Heart left ventricle (tissue), 16 donors: ENCODE measurements around the gene ZNF627. TPM values are rescaled to one million over a fixed set of nuclear protein-coding genes. Genes with fewer than 3 reads are reported as not detected.
A peak's percentile ranks its signal among the peaks of the same experiment; 100 is the strongest.

ENCODE experiments used
- ATAC-seq, 4 donors: fragments of 200-7000 bp; cut with Tn5 transposase; one replicate each; pipeline ENCODE4 v1.9.1; 2020 to 2022; ENCODE audit warnings: moderate library complexity in 4 of 4, mild to moderate bottlenecking in 3 of 4, moderate number of reproducible peaks in 1 of 4
- DNase-seq, 5 donors: peaks; one replicate each; pipeline ENCODE4 v3.0.0-alpha.2; 2020
- H3K27ac ChIP-seq, 12 donors: fragments of 200-600 bp; sonication (generic) in 4 of 12; one replicate each; pipeline versions ENCODE4 v1.5.0 to v1.8.0; 2016 to 2022; ENCODE audit warnings: mild to moderate bottlenecking in 2 of 12
- H3K27me3 ChIP-seq, 9 donors: fragments of 200-600 bp; sonication (generic) in 2 of 9; one replicate each; pipeline versions ENCODE4 v1.5.1 to v1.8.0; 2016 to 2022; ENCODE audit warnings: mild to moderate bottlenecking in 3 of 9
- H3K36me3 ChIP-seq, 9 donors: fragments of 200-600 bp; sonication (generic) in 2 of 9; one replicate each; pipeline versions ENCODE4 v1.5.0 to v1.8.0; 2018 to 2022; ENCODE audit warnings: mild to moderate bottlenecking in 2 of 9
- H3K4me1 ChIP-seq, 12 donors: fragments of 200-600 bp; sonication (generic) in 4 of 12; one replicate each; pipeline versions ENCODE4 v1.5.0 to v1.8.0; 2016 to 2022; ENCODE audit warnings: mild to moderate bottlenecking in 3 of 12
- H3K4me3 ChIP-seq, 12 donors: fragments of 200-600 bp; sonication (generic) in 4 of 12; one replicate each; pipeline versions ENCODE4 v1.5.0 to v1.8.0; 2017 to 2022; ENCODE audit warnings: mild to moderate bottlenecking in 9 of 12, moderate library complexity in 4 of 12
- H3K9me3 ChIP-seq, 12 donors: fragments of 200-600 bp; sonication (generic) in 4 of 12; one replicate each; pipeline versions ENCODE4 v1.5.0 to v1.8.0; 2016 to 2022; ENCODE audit warnings: mild to moderate bottlenecking in 1 of 12
- CTCF ChIP-seq, 12 donors: fragments of 200-600 bp; sonication (generic) in 4 of 12; IDR thresholded peaks; one replicate each; pipeline versions ENCODE4 v1.5.0 to v1.8.0; 2018 to 2022; ENCODE audit warnings: antibody characterized with exemption in 12 of 12, mild to moderate bottlenecking in 5 of 12
- POLR2A ChIP-seq, 2 donors: fragments of 450-650 bp; IDR thresholded peaks; one replicate each; pipeline ENCODE4 v1.6.1; 2017; ENCODE audit warnings: antibody characterized with exemption in 2 of 2, mild to moderate bottlenecking in 2 of 2, moderate library complexity in 2 of 2
- WGBS, 4 donors: extraction: QIAGEN DNeasy Blood & Tissue Kit in 2 of 4; methylation state at CpG; one replicate each; pipeline versions ENCODE4 v1.1.5 to v1.1.7; 2013 to 2018; 5-methylcytosine and 5-hydroxymethylcytosine counted together
- intact Hi-C, 10 donors: fragments of 100-400 bp; cut with DNase I; formaldehyde crosslinking; loops; one replicate each; pipeline versions ENCODE4 v1.11.1 to v1.14.2; 2022
- polyA plus RNA-seq, 2 donors: library from polyadenylated mRNA; stranded (reverse); fragments of 200-250 nt; gene quantifications; one replicate each; pipeline ENCODE4 v1.2.3, GENCODE V29; 2013
- total RNA-seq, 9 donors: library from RNA; depleted of rRNA in 2 of 9; stranded (reverse); fragments of >200 nt in 2 of 9; fragmentation: NEBNext Ultra II Directional in 3 of 9; extraction: Animal tissue kit (Norgen Biotek cat#: 25700) in 3 of 9; gene quantifications; one replicate each; pipeline versions ENCODE4 v1.1.0 to v1.2.4, GENCODE V29; 2016 to 2023
- donor health status: ischemic (EF 13 %, LVEDD 7.1; RV severe dilation, severe dysfunction).
- donor health status: healthy with polysubstance abuse.
- donor health status: DM: no; HTN: yes; CAD: no.
- donor health status: DM: no; HTN: no; CAD: no.
- donor health status: ischemic (EF 25% LVEDD 6.9; RV normal size, moderate dysfunction).
- donor health status: ischemic (EF 25% LVEDD 5.7; RV mildly dilated, moderate dysfunction).
- donor health status: healthy.
- donor health status: DM: yes; HTN: yes; CAD: no.
- donor health status: ischemic (EF 35%, LVEDD 5.7; RV mildly dilated, moderate dysfunction).
- donor health status: nonischemic (EF 11% LVEDD 7.7; RV severe dilation, severe dysfunction).
- donor health status: DM: yes; HTN: yes; CAD: no.
- donor health status: PGD.
- donor health status: ischemic (EF 29% LVEDD 5.4; RV normal size, mild dysfunction).
- donor health status: nonischemic (EF 23%, LVEDD 6.1; RV moderate dilation, normal function).

Gene ZNF627
- total and polyA plus RNA-seq, 11 donors: 2.5 to 9.2 (median 5.5) TPM

DNA sequence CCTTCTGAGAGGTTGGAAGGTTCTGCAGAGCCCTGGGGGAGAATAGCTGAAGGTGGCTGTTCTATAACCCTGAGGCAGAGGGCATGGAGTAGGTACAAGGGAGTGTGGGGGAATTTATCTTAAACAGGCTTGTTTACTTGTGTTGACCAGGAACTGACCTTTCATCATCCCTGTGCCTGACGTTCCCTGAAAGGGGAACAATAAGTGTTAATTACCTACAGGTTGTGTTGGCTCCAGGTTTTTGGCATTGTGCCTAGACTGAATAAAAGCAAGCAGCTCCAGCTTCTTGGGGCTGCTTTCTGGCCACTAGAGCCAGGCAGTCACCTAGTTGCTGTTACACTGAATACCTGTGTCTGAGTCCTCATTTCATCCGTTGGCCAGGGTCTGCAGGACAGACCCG, 60.0 kb downstream of the ZNF627 start:
- Histone ChIP-seq H3K4me3 (no peak overlapping the region), H3K36me3 (peaks cover 0 to 4% (median 0%) of the 10 kb centered on the region in 9 donors), H3K4me1 (no peaks in the 10 kb centered on the region), H3K27me3 (no peaks in the 10 kb centered on the region), H3K27ac (no peak overlapping the region), H3K9me3 (peaks cover 0 to 18% (median 12%) of the 10 kb centered on the region in 12 donors)
- no peak for DNase-seq
- no peak for ATAC-seq
- intact Hi-C loops: no loop called here
- no peak for TF ChIP-seq POLR2A (IDR thresholded peaks at IDR 0.05)
- TF ChIP-seq CTCF (IDR thresholded peaks at IDR 0.05): no peak
- 60 to 77% (median 69%) methylated on average over 3 of the region's 3 CpGs for WGBS, 4 donors

GRCh38 chr19:11658970-11659369, 61.7 kb downstream of the ZNF627 start:
- Histone ChIP-seq H3K4me3 (no peak overlapping the region), H3K36me3 (no peaks in the 10 kb centered on the region), H3K4me1 (no peaks in the 10 kb centered on the region), H3K27me3 (no peaks in the 10 kb centered on the region), H3K9me3 (peaks cover 0 to 2% (median 0%) of the 10 kb centered on the region in 12 donors), H3K27ac (no peak overlapping the region)
- TF ChIP-seq CTCF (IDR thresholded peaks at IDR 0.05) (no peak), POLR2A (IDR thresholded peaks at IDR 0.05) (no peak)
- ATAC-seq (no peak), DNase-seq (no peak)
- 60 to 64% (median 61%) methylated on average over 7 of the region's 7 CpGs for WGBS, 4 donors
- intact Hi-C loops: no loop called here

GRCh38 chr19:11659612-11660011, 62.3 kb downstream of the ZNF627 start:
- intact Hi-C loops: no loop called here
- WGBS, 4 donors: 95 to 98% (median 97%) methylated on average over 1 of the region's 1 CpG
- Histone ChIP-seq H3K9me3 (no peaks in the 10 kb centered on the region), H3K27me3 (no peaks in the 10 kb centered on the region), H3K4me3 (no peak overlapping the region), H3K4me1 (no peaks in the 10 kb centered on the region), H3K36me3 (no peaks in the 10 kb centered on the region), H3K27ac (no peak overlapping the region)
- TF ChIP-seq POLR2A (IDR thresholded peaks at IDR 0.05) (no peak), CTCF (IDR thresholded peaks at IDR 0.05) (peak in 9 of 12 donors; percentile 6 to 29 (median 17))
- ATAC-seq (no peak), DNase-seq (no peak)

GRCh38 chr19:11662278-11662677, 65.0 kb downstream of the ZNF627 start:
- TF ChIP-seq POLR2A (IDR thresholded peaks at IDR 0.05) (no peak), CTCF (IDR thresholded peaks at IDR 0.05) (no peak)
- no peak for ATAC-seq
- no peak overlapping the region for H3K4me3 ChIP-seq
- no peaks in the 10 kb centered on the region for H3K36me3 ChIP-seq
- no peaks in the 10 kb centered on the region for H3K27me3 ChIP-seq
- no peaks in the 10 kb centered on the region for H3K4me1 ChIP-seq
- 92 to 97% (median 95%) methylated on average over 30 of the region's 30 CpGs for WGBS, 4 donors
- H3K9me3 ChIP-seq: no peaks in the 10 kb centered on the region
- no peak overlapping the region for H3K27ac ChIP-seq
- DNase-seq: no peak
- intact Hi-C loops: no loop called here
